Activated naive CD8-positive, alpha-beta T cell (primary cell): ENCODE data around the gene ATP11B.
"Not testable (repeated sequence)": the region's sequence is repeated elsewhere in the genome, so short reads cannot be mapped to it uniquely, and the experiment has no call there.

Experiments used
- H3K27ac Mint-ChIP-seq: one replicate; pipeline ENCODE4 v1.8.0; 2021; ENCODE audit warnings: mixed read lengths
- H3K27me3 Mint-ChIP-seq: one replicate; pipeline ENCODE4 v1.8.0; 2021; ENCODE audit warnings: mixed read lengths
- H3K36me3 Mint-ChIP-seq: one replicate; pipeline ENCODE4 v1.8.0; 2021; ENCODE audit warnings: mixed read lengths
- H3K4me1 Mint-ChIP-seq: one replicate; pipeline ENCODE4 v1.8.0; 2021; ENCODE audit warnings: low read depth, mixed read lengths
- H3K4me3 Mint-ChIP-seq: one replicate; pipeline ENCODE4 v1.8.0; 2021; ENCODE audit warnings: mild to moderate bottlenecking, mixed read lengths
- H3K9me3 Mint-ChIP-seq: one replicate; pipeline ENCODE4 v1.8.0; 2021; ENCODE audit warnings: low read depth, mixed read lengths

Gene ATP11B

GRCh38 chr3:182843478-182843877, 50.2 kb downstream of the ATP11B start:
- Mint-ChIP-seq H3K4me1 (no peaks in the 10 kb centered on the region), H3K36me3 (peaks cover 17% of the 10 kb centered on the region), H3K4me3 (no peak overlapping the region), H3K9me3 (no peaks in the 10 kb centered on the region), H3K27me3 (no peaks in the 10 kb centered on the region), H3K27ac (peak overlapping the region; percentile 31)

GRCh38 chr3:182848906-182849305, 55.6 kb downstream of the ATP11B start:
- Mint-ChIP-seq H3K4me3 (no peak overlapping the region), H3K27me3 (no peaks in the 10 kb centered on the region), H3K27ac (no peak overlapping the region), H3K36me3 (peaks cover 17% of the 10 kb centered on the region), H3K9me3 (no peaks in the 10 kb centered on the region), H3K4me1 (no peaks in the 10 kb centered on the region)

DNA sequence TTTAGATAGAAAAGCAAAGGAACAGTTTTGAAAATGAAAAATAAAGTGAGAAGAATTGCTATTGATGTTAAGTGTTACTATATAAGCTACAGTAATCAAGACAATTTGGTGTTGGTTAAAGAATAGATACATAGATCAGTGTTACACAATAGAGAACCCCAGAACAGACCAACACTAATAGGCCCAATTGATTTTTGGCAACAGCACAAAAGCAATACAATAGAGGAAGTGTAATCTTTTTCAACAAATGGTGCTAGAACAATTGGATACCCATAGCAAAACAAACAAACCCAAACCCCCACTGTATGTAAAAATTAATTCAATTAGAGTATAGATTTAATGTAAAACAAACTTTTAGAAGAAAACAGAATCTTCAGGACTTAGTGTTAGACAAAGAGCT, 61.8 kb downstream of the ATP11B start:
- no peaks in the 10 kb centered on the region for H3K27me3 Mint-ChIP-seq
- no peaks in the 10 kb centered on the region for H3K9me3 Mint-ChIP-seq
- no peak overlapping the region for H3K4me3 Mint-ChIP-seq
- H3K27ac Mint-ChIP-seq: peak overlapping the region; percentile 6
- H3K4me1 Mint-ChIP-seq: no peaks in the 10 kb centered on the region
- H3K36me3 Mint-ChIP-seq: peaks cover 9% of the 10 kb centered on the region

- H3K9me3 Mint-ChIP-seq: no peaks in the 10 kb centered on the region
- H3K4me3 Mint-ChIP-seq: no peak overlapping the region
- peaks cover 10% of the 10 kb centered on the region for H3K36me3 Mint-ChIP-seq
- no peak overlapping the region for H3K27ac Mint-ChIP-seq
- peaks cover 17% of the 10 kb centered on the region for H3K4me1 Mint-ChIP-seq
- no peaks in the 10 kb centered on the region for H3K27me3 Mint-ChIP-seq
Observed at GRCh38 chr3:182861348-182861747, 68.0 kb downstream of the ATP11B start.

DNA sequence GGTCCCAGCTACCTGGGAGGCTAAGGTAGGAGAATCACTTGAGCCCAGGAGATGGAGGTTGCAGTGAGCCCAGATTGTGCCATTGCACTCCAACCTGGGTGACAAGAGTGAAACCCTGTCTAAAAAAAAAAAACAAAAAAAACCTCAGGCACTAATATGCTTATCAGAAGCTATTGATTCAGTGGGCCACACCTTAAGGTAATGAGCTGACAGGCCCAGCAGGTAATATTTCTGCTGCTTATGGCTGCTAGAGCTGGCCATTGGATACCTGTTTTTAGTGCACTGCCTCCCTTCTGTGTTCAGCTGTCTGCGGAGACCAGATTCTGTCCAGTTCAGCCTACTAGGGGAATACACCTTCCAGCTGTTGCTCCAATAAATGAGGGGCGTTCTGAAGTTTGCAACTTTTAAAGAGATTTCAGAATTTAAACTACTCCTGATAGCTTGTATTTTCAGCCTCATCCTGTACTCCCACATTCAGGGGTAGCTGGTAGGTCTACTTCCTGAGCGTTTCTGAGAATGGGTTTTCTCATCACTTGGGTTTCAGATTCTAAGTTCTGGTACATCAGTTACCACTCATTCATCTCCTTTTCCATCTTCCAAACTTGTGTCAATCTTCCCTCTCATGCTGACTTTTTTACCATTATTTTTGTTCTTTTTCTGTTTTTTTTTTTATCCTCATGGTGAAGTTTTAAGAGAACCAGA, 69.0 kb downstream of the ATP11B start:
- no peak overlapping the region for H3K4me3 Mint-ChIP-seq
- no peaks in the 10 kb centered on the region for H3K9me3 Mint-ChIP-seq
- no peaks in the 10 kb centered on the region for H3K27me3 Mint-ChIP-seq
- peak overlapping the region; percentile 61 for H3K27ac Mint-ChIP-seq
- peaks cover 10% of the 10 kb centered on the region for H3K36me3 Mint-ChIP-seq
- peaks cover 17% of the 10 kb centered on the region for H3K4me1 Mint-ChIP-seq

DNA sequence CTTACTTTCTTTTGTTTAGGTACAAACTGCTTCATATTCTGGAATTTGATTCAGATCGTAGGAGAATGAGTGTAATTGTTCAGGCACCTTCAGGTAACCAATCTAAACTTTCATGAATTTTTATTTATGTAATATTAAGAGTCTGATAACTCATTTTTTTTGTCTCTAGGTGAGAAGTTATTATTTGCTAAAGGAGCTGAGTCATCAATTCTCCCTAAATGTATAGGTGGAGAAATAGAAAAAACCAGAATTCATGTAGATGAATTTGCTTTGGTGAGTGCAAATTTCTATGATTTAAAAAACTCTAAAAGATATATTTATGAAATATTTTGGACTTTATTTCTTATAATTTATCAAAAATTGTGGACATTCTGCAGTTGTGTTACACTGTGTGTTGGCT, 75.8 kb downstream of the ATP11B start:
- Mint-ChIP-seq H3K27ac (no peak overlapping the region), H3K4me3 (no peak overlapping the region), H3K4me1 (peaks cover 2% of the 10 kb centered on the region), H3K27me3 (no peaks in the 10 kb centered on the region), H3K9me3 (no peaks in the 10 kb centered on the region), H3K36me3 (peaks cover 10% of the 10 kb centered on the region)

- not testable (repeated sequence) for H3K4me3 Mint-ChIP-seq, H3K9me3 Mint-ChIP-seq, H3K27ac Mint-ChIP-seq, H3K36me3 Mint-ChIP-seq, H3K4me1 Mint-ChIP-seq, H3K27me3 Mint-ChIP-seq
Observed at GRCh38 chr3:182870917-182871316, 77.6 kb downstream of the ATP11B start.

- H3K4me3 Mint-ChIP-seq: no peak overlapping the region
- no peaks in the 10 kb centered on the region for H3K27me3 Mint-ChIP-seq
- H3K9me3 Mint-ChIP-seq: no peaks in the 10 kb centered on the region
- H3K36me3 Mint-ChIP-seq: no peaks in the 10 kb centered on the region
- no peak overlapping the region for H3K27ac Mint-ChIP-seq
- no peaks in the 10 kb centered on the region for H3K4me1 Mint-ChIP-seq
Observed at GRCh38 chr3:182879031-182879611, 85.8 kb downstream of the ATP11B start.

DNA sequence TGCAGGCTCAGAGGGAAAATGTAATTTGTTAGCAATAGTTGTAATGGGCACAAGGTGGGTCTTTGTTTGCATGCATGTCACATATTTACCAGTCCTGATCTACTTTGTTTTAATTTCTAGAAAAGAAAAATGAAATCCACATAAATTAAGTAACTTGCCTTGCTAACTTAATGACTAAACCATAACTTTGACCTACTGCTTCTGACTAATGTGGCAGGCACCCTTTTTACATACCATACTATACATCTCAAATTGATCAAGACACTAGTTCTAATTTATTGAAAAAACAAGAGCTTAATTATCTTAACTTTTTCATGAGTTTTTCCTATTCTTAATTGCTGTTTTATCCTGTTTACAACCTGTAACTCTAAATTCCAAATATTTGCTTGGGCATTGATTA, 93.2 kb downstream of the ATP11B start:
- peaks cover 10% of the 10 kb centered on the region for H3K36me3 Mint-ChIP-seq

DNA sequence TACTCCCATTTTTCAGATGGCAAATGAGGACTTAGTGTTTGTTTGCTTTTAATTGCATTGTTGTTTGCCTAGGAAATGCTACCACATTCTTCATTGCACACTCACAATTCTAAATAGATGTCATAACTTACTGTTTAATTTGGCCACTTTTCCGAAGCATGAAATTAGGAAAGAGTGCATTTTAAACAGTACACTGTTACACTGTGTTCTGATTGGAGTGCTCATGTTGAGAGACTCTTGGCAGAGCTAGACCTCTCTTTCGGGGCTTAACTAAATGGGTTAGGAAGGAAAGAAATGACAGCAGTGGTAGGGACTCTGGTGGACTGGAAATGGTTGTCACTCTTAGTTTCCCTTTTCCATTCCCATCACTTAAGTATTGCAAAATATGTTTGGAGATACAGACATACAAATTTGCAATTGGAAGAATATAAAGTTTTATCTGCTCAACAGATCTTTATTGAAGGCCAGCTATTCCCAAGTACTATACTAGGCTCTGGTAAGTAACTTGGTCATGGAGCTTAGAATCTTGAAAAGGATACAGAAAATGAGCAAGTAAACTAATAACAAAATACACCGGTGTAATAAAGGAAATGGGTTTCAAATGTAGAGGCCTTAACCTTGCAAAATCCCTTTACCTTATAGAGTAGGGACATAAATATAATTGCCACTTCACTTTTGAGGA, 96.8 kb downstream of the ATP11B start:
- Mint-ChIP-seq H3K27ac (no peak overlapping the region), H3K4me3 (no peak overlapping the region), H3K27me3 (no peaks in the 10 kb centered on the region), H3K4me1 (peaks cover 2% of the 10 kb centered on the region), H3K36me3 (peaks cover 17% of the 10 kb centered on the region), H3K9me3 (no peaks in the 10 kb centered on the region)

More for the DNA sequence above, 93.2 kb downstream of the ATP11B start:
- Mint-ChIP-seq H3K4me1 (no peaks in the 10 kb centered on the region), H3K4me3 (no peak overlapping the region), H3K9me3 (no peaks in the 10 kb centered on the region), H3K27ac (no peak overlapping the region), H3K27me3 (no peaks in the 10 kb centered on the region)

GRCh38 chr3:182891364-182891763, 98.1 kb downstream of the ATP11B start:
- Mint-ChIP-seq H3K4me3 (no peak overlapping the region), H3K36me3 (peaks cover 17% of the 10 kb centered on the region), H3K27ac (no peak overlapping the region), H3K27me3 (no peaks in the 10 kb centered on the region), H3K9me3 (no peaks in the 10 kb centered on the region), H3K4me1 (peaks cover 2% of the 10 kb centered on the region)

- Mint-ChIP-seq H3K27me3 (no peaks in the 10 kb centered on the region), H3K4me3 (no peak overlapping the region), H3K9me3 (no peaks in the 10 kb centered on the region), H3K4me1 (peaks cover 2% of the 10 kb centered on the region), H3K27ac (peak overlapping the region; percentile 19), H3K36me3 (peaks cover 17% of the 10 kb centered on the region)
Observed at GRCh38 chr3:182892226-182892625, 98.9 kb downstream of the ATP11B start.

DNA sequence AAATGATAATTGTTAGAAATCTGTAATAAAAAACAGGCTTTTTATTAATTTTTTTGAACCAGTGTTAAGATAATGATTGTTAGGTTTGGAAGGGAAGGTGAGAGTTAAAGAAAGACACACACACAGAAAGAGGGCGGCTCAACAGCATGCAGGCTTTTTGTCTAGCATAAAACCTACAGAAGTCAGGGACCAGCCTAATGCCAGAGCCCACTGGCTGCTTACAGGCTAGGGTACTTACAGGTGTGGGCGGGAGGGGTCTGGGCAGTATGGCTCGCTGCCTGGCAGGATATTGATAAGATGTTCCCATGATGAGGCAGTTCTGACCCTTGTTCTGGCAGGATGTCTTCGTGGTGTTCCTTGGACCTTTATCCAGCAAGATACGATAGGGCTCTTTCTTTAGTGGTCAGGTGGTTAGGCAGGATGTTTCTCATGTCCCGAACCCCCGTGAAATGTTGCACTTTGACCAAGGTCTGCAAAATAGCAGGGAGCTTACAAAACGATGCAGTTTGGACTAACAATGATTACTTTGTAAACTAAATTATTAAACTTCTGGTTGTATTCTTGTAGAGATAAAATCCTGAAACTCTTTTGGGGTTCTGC, 102.3 kb downstream of the ATP11B start:
- no peaks in the 10 kb centered on the region for H3K27me3 Mint-ChIP-seq
- no peak overlapping the region for H3K27ac Mint-ChIP-seq
- no peak overlapping the region for H3K4me3 Mint-ChIP-seq

DNA sequence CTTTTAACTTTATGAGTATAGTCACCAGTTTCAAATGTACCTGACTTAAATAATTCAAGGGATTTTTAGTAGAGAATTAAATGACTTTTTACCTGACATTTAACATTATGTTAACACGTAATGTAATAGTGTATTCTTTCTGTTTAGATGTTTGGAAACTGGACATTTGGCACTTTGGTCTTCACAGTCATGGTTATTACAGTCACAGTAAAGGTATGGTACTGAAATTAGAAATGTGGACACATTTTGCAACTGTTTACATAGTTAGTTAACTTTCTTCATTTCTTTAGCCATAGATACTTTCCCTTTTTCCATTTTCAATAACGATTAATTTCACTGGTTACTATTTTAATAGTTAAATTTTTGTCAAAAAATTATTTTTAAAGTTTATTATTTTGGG, 103.2 kb downstream of the ATP11B start:
- no peaks in the 10 kb centered on the region for H3K27me3 Mint-ChIP-seq
- no peaks in the 10 kb centered on the region for H3K9me3 Mint-ChIP-seq
- peaks cover 7% of the 10 kb centered on the region for H3K36me3 Mint-ChIP-seq
- peaks cover 2% of the 10 kb centered on the region for H3K4me1 Mint-ChIP-seq
- H3K27ac Mint-ChIP-seq: no peak overlapping the region
- H3K4me3 Mint-ChIP-seq: no peak overlapping the region

More for the DNA sequence above, 102.3 kb downstream of the ATP11B start:
- Mint-ChIP-seq H3K4me1 (peaks cover 2% of the 10 kb centered on the region), H3K9me3 (no peaks in the 10 kb centered on the region), H3K36me3 (peaks cover 7% of the 10 kb centered on the region)

DNA sequence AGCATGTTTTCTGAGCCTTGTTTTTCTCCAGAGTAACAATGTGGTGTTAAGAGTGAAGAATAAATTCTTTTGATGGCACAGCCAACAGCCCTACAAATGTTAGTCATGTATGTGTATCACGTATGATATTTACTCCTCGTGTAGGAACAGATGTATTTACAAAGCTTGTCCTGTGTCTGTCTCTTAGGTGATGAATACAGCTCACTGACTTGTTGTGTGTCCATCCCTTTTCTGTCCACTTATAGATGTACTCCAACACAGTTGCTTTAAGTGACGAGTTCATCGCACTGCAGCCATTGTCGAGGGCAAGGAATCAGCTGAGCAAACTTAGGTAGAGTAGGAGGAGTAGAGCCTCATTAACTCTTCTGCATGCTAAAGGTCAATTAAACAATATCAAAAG, 108.9 kb downstream of the ATP11B start:
- Mint-ChIP-seq H3K9me3 (no peaks in the 10 kb centered on the region), H3K27me3 (no peaks in the 10 kb centered on the region), H3K27ac (peak overlapping the region; percentile 7), H3K4me1 (no peaks in the 10 kb centered on the region), H3K36me3 (no peaks in the 10 kb centered on the region), H3K4me3 (no peak overlapping the region)
